Kidney capillary endothelial cell (primary cell): ENCODE results near the gene MS4A1.
"Not testable (repeated sequence)": the region's sequence is repeated elsewhere in the genome, so short reads cannot be mapped to it uniquely, and the experiment has no call there.

Experiments used
- DNase-seq: peaks from one replicate; pipeline ENCODE4 v3.0.0-alpha.2; 2018; ENCODE audit warnings: low spot score

Gene MS4A1

GRCh38 chr11:60455531-60456042, at the start of gene MS4A1:
Gene MS4A1, plus strand, starts transcription at chr11:60455847. Its CDS starts 6,528 bp downstream, at chr11:60462375.
- no peak for DNase-seq

GRCh38 chr11:60420015-60420414, 35.6 kb upstream of the MS4A1 start:
- DNase-seq, result no peak

GRCh38 chr11:60422609-60423008, 33.0 kb upstream of the MS4A1 start:
- no peak for DNase-seq

GRCh38 chr11:60428517-60428916, 27.1 kb upstream of the MS4A1 start:
- DNase-seq, result no peak

- no peak for DNase-seq
Measured at GRCh38 chr11:60429272-60429671, 26.4 kb upstream of the MS4A1 start, which contains the start of gene MS4A5. Gene MS4A5, plus strand, starts transcription at chr11:60429572. Its CDS starts 103 bp downstream, at chr11:60429675.

- no peak for DNase-seq
Measured at GRCh38 chr11:60431251-60431650, 24.4 kb upstream of the MS4A1 start.

GRCh38 chr11:60433401-60433800, 22.2 kb upstream of the MS4A1 start:
- DNase-seq, result no peak

GRCh38 chr11:60447070-60447469, 8.6 kb upstream of the MS4A1 start:
- DNase-seq, result no peak

GRCh38 chr11:60447846-60448245, 7.8 kb upstream of the MS4A1 start:
- DNase-seq, result no peak

- not testable (repeated sequence) for DNase-seq
Measured at GRCh38 chr11:60451185-60451584, 4.5 kb upstream of the MS4A1 start.

GRCh38 chr11:60454212-60454611, 1.4 kb upstream of the MS4A1 start:
- DNase-seq, result no peak

- no peak for DNase-seq
Measured at GRCh38 chr11:60457576-60457975, 1.9 kb downstream of the MS4A1 start.

GRCh38 chr11:60459345-60459744, 3.7 kb downstream of the MS4A1 start:
- DNase-seq, result no peak

GRCh38 chr11:60468829-60469228, 13.2 kb downstream of the MS4A1 start:
- DNase-seq, result no peak

- no peak for DNase-seq
Measured at GRCh38 chr11:60469723-60470122, 14.1 kb downstream of the MS4A1 start.

- no peak for DNase-seq
Measured at GRCh38 chr11:60477035-60477445, 21.4 kb downstream of the MS4A1 start.

GRCh38 chr11:60482361-60482760, 26.7 kb downstream of the MS4A1 start:
- no peak for DNase-seq

GRCh38 chr11:60485987-60486386, 30.3 kb downstream of the MS4A1 start:
- DNase-seq, result peak; percentile 4

GRCh38 chr11:60492488-60493009, 36.9 kb downstream of the MS4A1 start, which contains the start of gene MS4A12:
Gene MS4A12, plus strand, starts transcription at chr11:60492778. Its CDS starts 4,541 bp downstream, at chr11:60497319.
- DNase-seq, result no peak

- no peak for DNase-seq
Measured at GRCh38 chr11:60493454-60493853, 37.8 kb downstream of the MS4A1 start.

GRCh38 chr11:60498399-60498798, 42.8 kb downstream of the MS4A1 start:
- DNase-seq, result no peak

GRCh38 chr11:60498853-60499252, 43.2 kb downstream of the MS4A1 start:
- no peak for DNase-seq

- no peak for DNase-seq
Measured at GRCh38 chr11:60500276-60500910, 44.7 kb downstream of the MS4A1 start.
